CD4-positive, alpha-beta memory T cell (primary cell): ENCODE results near the gene PGGHG. TPM values are rescaled to one million over a fixed set of nuclear protein-coding genes. Genes with fewer than 3 reads are reported as not detected.
"Not testable (repeated sequence)": the region's sequence is repeated elsewhere in the genome, so short reads cannot be mapped to it uniquely, and the experiment has no call there.

Experiments
- CTCF ChIA-PET: fragments of 350-600 bp; sonication (Branson Sonifier 250); formaldehyde crosslinking; loops from one replicate; lab custom pipeline; 2021; ENCODE audit warnings: inconsistent platforms; ENCODE audit not compliant: partially characterized antibody; lab: Charles Lee
- POLR2A ChIA-PET: fragments of 350-600 bp; sonication (Branson Sonifier 250); formaldehyde crosslinking; loops from one replicate; lab custom pipeline; 2021; ENCODE audit not compliant: partially characterized antibody; lab: Charles Lee
- DNase-seq, 5 donors: peaks; one replicate each; pipeline versions ENCODE4 v3.0.0 to v3.0.0-alpha.2; 2020 to 2022; ENCODE audit warnings: mixed read lengths in 1 of 5
- H3K27ac ChIP-seq: one replicate; pipeline ENCODE4 v1.7.0; 2013; ENCODE audit warnings: low read depth, low read length
- H3K27me3 ChIP-seq: 2 replicates; pipeline ENCODE4 v1.7.0; 2013; ENCODE audit warnings: mild to moderate bottlenecking, low read length, moderate library complexity; ENCODE audit not compliant: insufficient read depth
- H3K36me3 ChIP-seq: 2 replicates; pipeline ENCODE4 v1.7.0; 2013; ENCODE audit warnings: mild to moderate bottlenecking, low read length, moderate library complexity; ENCODE audit not compliant: insufficient read depth
- H3K4me1 ChIP-seq: 2 replicates; pipeline ENCODE4 v1.7.0; 2013; ENCODE audit warnings: mild to moderate bottlenecking, low read length, moderate library complexity; ENCODE audit not compliant: insufficient read depth
- H3K4me3 ChIP-seq, 2 donors: one replicate each; pipeline ENCODE4 v1.7.0; 2013; ENCODE audit warnings: low read length in 2 of 2, mild to moderate bottlenecking in 1 of 2
- H3K9me3 ChIP-seq, 2 donors: one replicate each; pipeline ENCODE4 v1.7.0; 2013; ENCODE audit warnings: low read length in 2 of 2, control low read depth in 1 of 2; ENCODE audit not compliant: control insufficient read depth in 1 of 2
- H3K27ac Mint-ChIP-seq, 7 donors: one replicate each; pipeline ENCODE4 v1.8.0; 2020 to 2021; ENCODE audit warnings: mixed read lengths in 7 of 7, mild to moderate bottlenecking in 6 of 7, inconsistent platforms in 3 of 7, moderate library complexity in 3 of 7
- H3K27me3 Mint-ChIP-seq, 2 donors: one replicate each; pipeline ENCODE4 v1.8.0; 2020 to 2021; ENCODE audit warnings: mixed read lengths in 2 of 2
- H3K36me3 Mint-ChIP-seq, 2 donors: one replicate each; pipeline ENCODE4 v1.8.0; 2020 to 2021; ENCODE audit warnings: mixed read lengths in 2 of 2, inconsistent platforms in 1 of 2, mild to moderate bottlenecking in 1 of 2
- H3K4me1 Mint-ChIP-seq, 4 donors: one replicate each; pipeline ENCODE4 v1.8.0; 2020 to 2021; ENCODE audit warnings: mixed read lengths in 4 of 4, mild to moderate bottlenecking in 1 of 4
- H3K4me3 Mint-ChIP-seq, 8 donors: one replicate each; pipeline ENCODE4 v1.8.0; 2020 to 2021; ENCODE audit warnings: mixed read lengths in 8 of 8, mild to moderate bottlenecking in 7 of 8, moderate library complexity in 6 of 8, inconsistent platforms in 3 of 8
- H3K9me3 Mint-ChIP-seq, 8 donors: one replicate each; pipeline ENCODE4 v1.8.0; 2020 to 2021; ENCODE audit warnings: mixed read lengths in 8 of 8, mild to moderate bottlenecking in 5 of 8, inconsistent platforms in 3 of 8, moderate library complexity in 1 of 8
- intact Hi-C: fragments of 100-400 bp; cut with micrococcal nuclease; formaldehyde crosslinking; loops from one replicate; pipeline ENCODE4 v1.15.1; 2023
- polyA plus RNA-seq, 2 donors: library from polyadenylated mRNA; unstranded; fragments of 300-500 nt; fragmentation: Illumina TruSeq; gene quantifications; one replicate each; pipeline ENCODE4 v1.2.3, GENCODE V29; 2021
- total RNA-seq, 2 experiments: library from RNA; stranded (reverse); gene quantifications; one replicate each; pipeline ENCODE4 v1.2.3, GENCODE V29; 2021

The PGGHG gene
- total and polyA plus RNA-seq, 4 experiments from 2014 or later = 3.0 to 304 (median 155) TPM

DNA sequence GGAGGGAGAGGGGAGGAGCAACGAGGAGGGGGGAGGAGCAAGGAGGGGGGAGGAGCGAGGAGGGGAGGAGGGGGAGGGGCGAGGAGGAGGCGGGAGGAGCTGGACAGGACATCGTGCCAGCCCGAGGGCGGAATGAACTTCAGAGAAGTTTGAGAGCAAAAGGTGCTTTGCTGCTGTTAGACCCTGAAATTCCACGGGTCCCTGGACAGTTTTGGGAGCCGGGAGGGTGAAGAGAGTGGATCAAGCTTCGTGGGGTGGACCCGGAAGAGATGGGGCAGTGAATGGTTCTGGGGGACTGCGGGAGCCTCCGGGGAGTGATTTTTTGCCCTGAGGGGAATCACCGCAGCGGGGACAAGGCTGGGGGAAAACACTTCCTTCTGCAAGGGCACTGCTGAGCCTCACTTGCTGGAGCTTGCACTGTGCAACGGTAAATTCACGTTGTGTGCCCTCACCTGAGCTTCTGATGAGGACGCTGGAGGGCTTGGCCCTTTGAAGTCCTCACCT is 21.4 kb upstream of the PGGHG start:
- H3K9me3 Mint-ChIP-seq = peaks cover 0 to 4% (median 0%) of the 10 kb centered on the region in 8 donors
- H3K36me3 Mint-ChIP-seq = peaks cover 0 to 1% of the 10 kb centered on the region in 2 donors
- CTCF ChIA-PET = interaction anchor here (1.0 to 4.6 kb wide), 12 partner anchors 10 to 181 kb away, joined by 3 to 50 read pairs (median 7); partner anchors contain the start of gene NLRP6
- Histone ChIP-seq H3K4me3 (peak overlapping the region; percentile 6 to 62), H3K9me3 (no peaks in the 10 kb centered on the region), H3K36me3 (no peaks in the 10 kb centered on the region), H3K27me3 (no peaks in the 10 kb centered on the region), H3K27ac (peak overlapping the region; percentile 72), H3K4me1 (peaks cover 25% of the 10 kb centered on the region)
- POLR2A ChIA-PET = interaction anchor here (0.5 to 12.0 kb wide), 37 partner anchors 8 to 551 kb away, joined by 3 to 549 read pairs (median 6); partner anchors contain the start of genes BET1L, IFITM1, IFITM2 and NLRP6
- peak overlapping the region; percentile 81 to 95 (median 87) for H3K4me3 Mint-ChIP-seq
- intact Hi-C loops = loop anchor here (1.0 to 5.0 kb wide), 4 partner anchors 40 to 430 kb away; partner anchors contain the start of genes BET1L, DEAF1, IFITM2 and RIC8A
- peak overlapping the region; percentile 91 to 99 (median 96) for H3K27ac Mint-ChIP-seq
- DNase-seq = peak; percentile 63 to 81 (median 67)
- H3K4me1 Mint-ChIP-seq = peaks cover 20 to 34% (median 27%) of the 10 kb centered on the region in 4 donors
- no peaks in the 10 kb centered on the region for H3K27me3 Mint-ChIP-seq

- Histone ChIP-seq H3K4me1 (peaks cover 25% of the 10 kb centered on the region), H3K4me3 (peak overlapping the region; percentile 6 to 62), H3K27ac (peak overlapping the region; percentile 72)
- DNase-seq = peak; percentile 69 to 82 (median 77)
- Mint-ChIP-seq H3K27ac (peak overlapping the region; percentile 91 to 99 (median 96)), H3K4me1 (peaks cover 20 to 34% (median 27%) of the 10 kb centered on the region in 4 donors), H3K4me3 (peak overlapping the region; percentile 81 to 95 (median 87))
- not testable (repeated sequence) for H3K36me3 Mint-ChIP-seq, H3K9me3 Mint-ChIP-seq, H3K27me3 ChIP-seq, H3K36me3 ChIP-seq, H3K9me3 ChIP-seq, H3K27me3 Mint-ChIP-seq
- ChIA-PET POLR2A (interaction anchor here (0.7 to 12.0 kb wide), 28 partner anchors 9 to 550 kb away, joined by 3 to 549 read pairs (median 6); partner anchors contain the start of genes BET1L, IFITM1, IFITM2 and NLRP6), CTCF (interaction anchor here (0.5 to 4.6 kb wide), 12 partner anchors 9 to 447 kb away, joined by 3 to 50 read pairs (median 7); partner anchors contain the start of gene NLRP6)
- intact Hi-C loops = loop anchor here (1.0 to 5.0 kb wide), 7 partner anchors 11 to 429 kb away; partner anchors contain the start of genes DEAF1, IFITM2, PSMD13 and SIRT3
These were observed 20.2 kb upstream of the PGGHG start for GRCh38 chr11:268716-269145.

GRCh38 chr11:269146-269890 is 19.6 kb upstream of the PGGHG start:
- Histone ChIP-seq H3K27ac (peak overlapping the region; percentile 72), H3K4me1 (peaks cover 25% of the 10 kb centered on the region), H3K36me3 (no peaks in the 10 kb centered on the region), H3K9me3 (no peaks in the 10 kb centered on the region), H3K27me3 (no peaks in the 10 kb centered on the region), H3K4me3 (peak overlapping the region; percentile 6 to 62)
- ChIA-PET CTCF (interaction anchor here (1.5 to 4.6 kb wide), 7 partner anchors 8 to 179 kb away, joined by 4 to 50 read pairs (median 17); partner anchors contain the start of gene NLRP6), POLR2A (interaction anchor here (0.7 to 12.0 kb wide), 18 partner anchors 10 to 180 kb away, joined by 3 to 549 read pairs (median 13); partner anchors contain the start of genes BET1L, IFITM1, IFITM2 and NLRP6)
- DNase-seq = peak; percentile 82 to 91 (median 89)
- intact Hi-C loops = loop anchor here (1.0 to 5.0 kb wide), 7 partner anchors 10 to 428 kb away; partner anchors contain the start of genes DEAF1, IFITM2, PSMD13 and SIRT3
- peaks cover 0 to 4% (median 0%) of the 10 kb centered on the region in 8 donors for H3K9me3 Mint-ChIP-seq
- H3K4me3 Mint-ChIP-seq = peak overlapping the region; percentile 81 to 95 (median 87)
- peaks cover 20 to 34% (median 28%) of the 10 kb centered on the region in 4 donors for H3K4me1 Mint-ChIP-seq
- H3K27ac Mint-ChIP-seq = peak overlapping the region; percentile 91 to 99 (median 96)
- peaks cover 0 to 1% of the 10 kb centered on the region in 2 donors for H3K36me3 Mint-ChIP-seq
- no peaks in the 10 kb centered on the region for H3K27me3 Mint-ChIP-seq

DNA sequence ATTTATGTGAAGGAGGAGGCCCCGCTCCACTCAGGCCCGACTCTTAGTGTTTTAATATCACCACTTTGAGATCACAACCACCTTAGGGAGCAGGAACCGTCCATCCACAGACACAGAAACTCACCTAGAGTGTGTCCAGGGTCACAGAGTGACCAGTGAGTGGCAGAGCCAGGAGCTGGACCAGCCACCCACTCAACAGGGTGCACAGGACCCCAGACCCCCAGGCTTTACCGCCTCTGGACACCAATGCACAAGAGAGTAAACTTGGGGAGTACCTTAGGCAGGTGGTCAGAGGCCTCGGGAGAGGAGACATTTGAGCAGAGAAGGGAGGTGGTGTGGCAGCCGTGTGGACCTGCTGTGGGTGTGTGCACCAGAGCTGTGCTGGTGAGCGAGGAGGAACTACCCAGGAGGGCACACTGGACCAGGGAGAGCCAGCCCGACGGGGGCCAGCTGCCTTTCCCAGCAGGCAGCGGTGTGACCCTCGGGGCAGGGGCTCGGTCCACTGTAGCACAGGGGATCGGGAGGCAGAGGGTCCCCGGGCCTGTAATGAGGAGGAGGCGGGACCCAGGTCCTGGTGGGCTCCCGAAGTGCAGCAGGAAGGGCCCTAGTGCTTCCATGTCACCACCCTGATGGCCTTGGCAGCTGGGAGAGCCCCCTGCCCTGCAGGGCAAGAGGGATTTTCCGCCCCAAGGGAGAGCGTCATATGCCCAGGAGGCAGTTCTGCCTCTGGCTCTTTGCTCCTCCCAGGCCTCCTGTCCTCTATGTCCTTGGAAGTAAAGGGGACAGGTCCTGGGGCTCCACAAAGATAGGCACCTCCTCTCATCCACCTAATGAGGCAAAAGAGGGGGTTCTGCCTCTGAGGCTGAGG is 18.2 kb upstream of the PGGHG start:
- H3K36me3 ChIP-seq = no peaks in the 10 kb centered on the region
- no peak overlapping the region for H3K27ac ChIP-seq
- ChIA-PET CTCF (interaction anchor here (1.0 kb wide), 1 partner anchor 10 kb away, joined by 3 read pairs; no protein-coding TSS in a partner anchor), POLR2A (interaction anchor here (0.6 to 12.0 kb wide), 7 partner anchors 8 to 85 kb away, joined by 3 to 549 read pairs (median 3); partner anchors contain the start of genes NLRP6 and PGGHG)
- Mint-ChIP-seq H3K27me3 (no peaks in the 10 kb centered on the region), H3K27ac (peak overlapping the region in 5 of 7 donors; percentile 42 to 99 (median 78)), H3K36me3 (peaks cover 0 to 1% of the 10 kb centered on the region in 2 donors), H3K9me3 (peaks cover 0 to 1% (median 0%) of the 10 kb centered on the region in 8 donors), H3K4me1 (peaks cover 20 to 39% (median 31%) of the 10 kb centered on the region in 4 donors), H3K4me3 (no peak overlapping the region)
- H3K27me3 ChIP-seq = no peaks in the 10 kb centered on the region
- intact Hi-C loops = no loop called here
- H3K9me3 ChIP-seq = no peaks in the 10 kb centered on the region
- H3K4me1 ChIP-seq = peaks cover 25% of the 10 kb centered on the region
- no peak for DNase-seq
- no peak overlapping the region for H3K4me3 ChIP-seq

GRCh38 chr11:271319-271715 is 17.6 kb upstream of the PGGHG start:
- H3K4me1 ChIP-seq = peaks cover 25% of the 10 kb centered on the region
- no peak overlapping the region for H3K4me3 ChIP-seq
- Mint-ChIP-seq H3K27me3 (no peaks in the 10 kb centered on the region), H3K27ac (no peak overlapping the region), H3K4me1 (peaks cover 20 to 39% (median 31%) of the 10 kb centered on the region in 4 donors), H3K4me3 (no peak overlapping the region), H3K9me3 (peaks cover 0 to 3% (median under 1%) of the 10 kb centered on the region in 8 donors), H3K36me3 (peaks cover 1 to 5% of the 10 kb centered on the region in 2 donors)
- POLR2A ChIA-PET = interaction anchor here (0.6 to 12.0 kb wide), 6 partner anchors 8 to 84 kb away, joined by 3 to 549 read pairs (median 3); partner anchors contain the start of genes NLRP6, PGGHG, PSMD13 and SIRT3
- H3K27ac ChIP-seq = no peak overlapping the region
- H3K36me3 ChIP-seq = no peaks in the 10 kb centered on the region
- CTCF ChIA-PET = interaction anchor here (1.0 kb wide), 1 partner anchor 10 kb away, joined by 3 read pairs; no protein-coding TSS in a partner anchor
- H3K9me3 ChIP-seq = no peaks in the 10 kb centered on the region
- DNase-seq = no peak
- H3K27me3 ChIP-seq = no peaks in the 10 kb centered on the region
- intact Hi-C loops = no loop called here
